B cell (primary cell): ENCODE results near the gene EZH1. TPM values are rescaled to one million over a fixed set of nuclear protein-coding genes. Genes with fewer than 3 reads are reported as not detected.

ENCODE experiments used
- ATAC-seq: fragments of 200-7000 bp; cut with Tn5 transposase; one replicate; pipeline ENCODE4 v1.10.0; 2021; ENCODE audit warnings: low read depth, mild to moderate bottlenecking, moderate number of reproducible peaks, moderate library complexity
- CTCF ChIA-PET: fragments of 350-600 bp; sonication (Branson Sonifier 250); formaldehyde crosslinking; loops from one replicate; lab custom pipeline; 2021; ENCODE audit warnings: antibody characterized with exemption, inconsistent platforms; lab: Charles Lee
- POLR2A ChIA-PET: fragments of 350-600 bp; sonication (Branson Sonifier 250); formaldehyde crosslinking; loops from one replicate; lab custom pipeline; 2021; ENCODE audit warnings: antibody characterized with exemption; lab: Charles Lee
- DNase-seq: peaks from one replicate; pipeline ENCODE4 v3.0.0; 2013
- H2AFZ ChIP-seq: 2 replicates; pipeline ENCODE4 v1.6.1; 2012; ENCODE audit warnings: mild to moderate bottlenecking, low read depth, low read length; ENCODE audit not compliant: insufficient read depth, poor library complexity, severe bottlenecking
- H3K27ac ChIP-seq, 2 donors: 1 replicate in 1 of 2; 2 replicates in 1 of 2; pipeline ENCODE4 v1.5.1; 2012 to 2013; ENCODE audit warnings: low read length in 2 of 2, mild to moderate bottlenecking in 2 of 2, moderate library complexity in 1 of 2
- H3K27me3 ChIP-seq, 4 experiments: fragments of 200-600 bp in 1 of 4; sonication (generic) in 1 of 4; replicated peaks in 1 of 4; 1 replicate in 2 of 4; 2 replicates in 2 of 4; pipeline versions ENCODE4 v1.6.1 to v1.7.0; 2013 to 2016; ENCODE audit warnings: low read length in 3 of 4, mild to moderate bottlenecking in 2 of 4, mixed read lengths in 1 of 4, moderate library complexity in 1 of 4; ENCODE audit not compliant: insufficient read depth in 4 of 4, control insufficient read depth in 3 of 4; ENCODE audit errors: control extremely low read depth in 1 of 4
- H3K36me3 ChIP-seq, 2 experiments: replicated peaks in 1 of 2; 1 replicate in 1 of 2; 2 replicates in 1 of 2; pipeline versions ENCODE4 v1.6.1 to v1.7.1; 2013; ENCODE audit warnings: low read length in 1 of 2; ENCODE audit not compliant: insufficient read depth in 2 of 2, control insufficient read depth in 1 of 2; ENCODE audit errors: control extremely low read depth in 1 of 2, extremely low read depth in 1 of 2
- H3K4me1 ChIP-seq, 2 donors: fragments of 200-600 bp in 1 of 2; sonication (generic) in 1 of 2; 1 replicate in 1 of 2; 2 replicates in 1 of 2; pipeline versions ENCODE4 v1.5.1 to v1.6.1; 2013 to 2017; ENCODE audit warnings: low read length in 2 of 2; ENCODE audit not compliant: control insufficient read depth in 2 of 2, insufficient read depth in 2 of 2
- H3K4me2 ChIP-seq: replicated peaks from 2 replicates; pipeline ENCODE3; 2012; ENCODE audit warnings: mild to moderate bottlenecking, low read depth, low read length; ENCODE audit not compliant: poor library complexity, severe bottlenecking
- H3K4me3 ChIP-seq, 5 experiments: fragments of 200-600 bp in 1 of 5; sonication (generic) in 1 of 5; 1 replicate in 3 of 5; 2 replicates in 2 of 5; pipeline versions ENCODE4 v1.5.1 to v1.7.0; 2011 to 2016; ENCODE audit warnings: low read length in 4 of 5, mild to moderate bottlenecking in 4 of 5, low read depth in 2 of 5, control low read depth in 1 of 5, moderate library complexity in 1 of 5; ENCODE audit not compliant: insufficient read depth in 1 of 5; ENCODE audit errors: control extremely low read depth in 1 of 5, extremely low read depth in 1 of 5
- H3K79me2 ChIP-seq: fragments of 200-600 bp; sonication (generic); one replicate; pipeline ENCODE4 v1.6.0; 2016; ENCODE audit warnings: low read length; ENCODE audit not compliant: control insufficient read depth, insufficient read depth
- H3K9ac ChIP-seq: fragments of 200-600 bp; sonication (generic); 2 replicates; pipeline ENCODE4 v1.6.1; 2017; ENCODE audit warnings: mild to moderate bottlenecking, low read length, moderate library complexity
- H3K9me3 ChIP-seq, 3 donors: one replicate each; pipeline versions ENCODE4 v1.6.1 to v1.7.1; 2013; ENCODE audit warnings: low read length in 2 of 3; ENCODE audit not compliant: control insufficient read depth in 2 of 3, insufficient read depth in 1 of 3; ENCODE audit errors: control extremely low read depth in 1 of 3
- H4K20me1 ChIP-seq: 2 replicates; pipeline ENCODE4 v1.6.0; 2012; ENCODE audit warnings: mild to moderate bottlenecking, low read length; ENCODE audit not compliant: insufficient read depth, control insufficient read depth, poor library complexity, severe bottlenecking
- H3K27ac Mint-ChIP-seq: one replicate; pipeline ENCODE4 v1.8.0; 2021; ENCODE audit warnings: mixed read lengths
- H3K27me3 Mint-ChIP-seq: one replicate; pipeline ENCODE4 v1.8.0; 2021; ENCODE audit warnings: mixed read lengths
- H3K4me1 Mint-ChIP-seq: one replicate; pipeline ENCODE4 v1.8.0; 2021; ENCODE audit warnings: mixed read lengths
- H3K4me3 Mint-ChIP-seq: one replicate; pipeline ENCODE4 v1.8.0; 2021; ENCODE audit warnings: mixed read lengths
- H3K9me3 Mint-ChIP-seq: one replicate; pipeline ENCODE4 v1.8.0; 2022; ENCODE audit warnings: mixed read lengths; ENCODE audit not compliant: insufficient read depth
- EZH2 ChIP-seq: IDR thresholded peaks from 2 replicates; pipeline ENCODE4 v1.6.1; 2012; ENCODE audit warnings: borderline replicate concordance, low read depth, mild to moderate bottlenecking, moderate library complexity, low read length; ENCODE audit not compliant: insufficient read depth, poor library complexity, severe bottlenecking
- WGBS: methylation state at CpG from one replicate; pipeline ENCODE4 v1.1.5; 2013; ENCODE audit warnings: missing lambda C conversion rate; ENCODE audit not compliant: insufficient coverage; 5-methylcytosine and 5-hydroxymethylcytosine counted together
- intact Hi-C: fragments of 100-400 bp; cut with micrococcal nuclease; formaldehyde crosslinking; loops from one replicate; pipeline ENCODE4 v1.10.0; 2022
- polyA plus RNA-seq: library from polyadenylated mRNA; depleted of rRNA; stranded (reverse); fragments of >200 nt; gene quantifications from 2 replicates; pipeline ENCODE4 v1.2.3, GENCODE V29; 2012
- total RNA-seq, 2 donors: library from RNA; stranded (reverse); fragments of 120-200 nt in 1 of 2; gene quantifications; 1 replicate in 1 of 2; 2 replicates in 1 of 2; pipeline versions ENCODE4 v1.2.3 to v1.2.4, GENCODE V29; 2013 to 2022
- TF ChIP-seq, protein P1 (sequence below): fragments of 200-600 bp; IDR thresholded peaks from one replicate; pipeline ENCODE4 v1.8.0; 2022; ENCODE audit warnings: antibody characterized with exemption, mild to moderate bottlenecking

EZH1 gene
- total and polyA plus RNA-seq, 2 donors (not counting 1 experiment from before 2014, with no cell fraction given) = 115 to 169 TPM

DNA sequence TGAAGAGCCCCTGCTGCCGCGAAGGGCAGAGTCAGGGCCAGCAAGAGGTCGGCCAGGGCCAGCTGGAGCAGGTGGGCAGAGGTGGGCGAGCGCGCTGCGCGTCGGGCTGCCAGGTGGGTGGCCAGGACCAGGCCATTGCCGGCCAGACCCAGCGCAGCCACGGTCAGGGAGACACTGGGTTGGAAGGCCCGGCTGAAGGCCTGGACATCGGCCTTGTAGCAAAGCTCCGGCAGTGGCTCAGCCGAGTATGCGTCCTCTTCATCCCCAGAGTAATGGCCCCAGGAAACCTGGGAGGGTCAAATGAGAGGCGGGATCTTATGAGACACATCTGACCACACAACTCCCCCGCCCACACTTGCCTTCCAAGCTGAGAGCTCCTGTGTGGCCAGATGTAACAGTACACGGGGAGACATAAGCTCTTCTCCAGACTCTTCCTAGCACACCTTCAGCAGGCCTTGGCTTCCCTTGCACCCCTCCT, 64.5 kb downstream of the EZH1 start:
- peaks cover 0 to 42% (median 17%) of the 10 kb centered on the region in 4 experiments for H3K27me3 ChIP-seq
- Mint-ChIP-seq H3K9me3 (no peaks in the 10 kb centered on the region), H3K4me3 (peak overlapping the region; percentile 92), H3K27ac (peak overlapping the region; percentile 93), H3K4me1 (peaks cover 63% of the 10 kb centered on the region), H3K27me3 (peaks cover 3% of the 10 kb centered on the region)
- ATAC-seq (no peak), DNase-seq (no peak)
- H3K9me3 ChIP-seq = peaks cover 0 to 23% (median 0%) of the 10 kb centered on the region in 3 donors
- H3K27ac ChIP-seq = no peak overlapping the region
- no peaks in the 10 kb centered on the region for H3K36me3 ChIP-seq
- peak overlapping the region; percentile 82 for H2AFZ ChIP-seq
- ChIA-PET POLR2A (interaction anchor here (0.8 to 4.5 kb wide), 4 partner anchors 10 to 102 kb away, joined by 3 to 19 read pairs (median 14); partner anchors contain the start of genes PSMC3IP, RETREG3 and TUBG1), CTCF (interaction anchor here (1.0 to 4.9 kb wide), 8 partner anchors 9 to 144 kb away, joined by 3 to 72 read pairs (median 5); partner anchors contain the start of genes BECN1, PSMC3IP, RETREG3 and TUBG1)
- no peak for TF ChIP-seq EZH2
- TF ChIP-seq, protein P1, sequence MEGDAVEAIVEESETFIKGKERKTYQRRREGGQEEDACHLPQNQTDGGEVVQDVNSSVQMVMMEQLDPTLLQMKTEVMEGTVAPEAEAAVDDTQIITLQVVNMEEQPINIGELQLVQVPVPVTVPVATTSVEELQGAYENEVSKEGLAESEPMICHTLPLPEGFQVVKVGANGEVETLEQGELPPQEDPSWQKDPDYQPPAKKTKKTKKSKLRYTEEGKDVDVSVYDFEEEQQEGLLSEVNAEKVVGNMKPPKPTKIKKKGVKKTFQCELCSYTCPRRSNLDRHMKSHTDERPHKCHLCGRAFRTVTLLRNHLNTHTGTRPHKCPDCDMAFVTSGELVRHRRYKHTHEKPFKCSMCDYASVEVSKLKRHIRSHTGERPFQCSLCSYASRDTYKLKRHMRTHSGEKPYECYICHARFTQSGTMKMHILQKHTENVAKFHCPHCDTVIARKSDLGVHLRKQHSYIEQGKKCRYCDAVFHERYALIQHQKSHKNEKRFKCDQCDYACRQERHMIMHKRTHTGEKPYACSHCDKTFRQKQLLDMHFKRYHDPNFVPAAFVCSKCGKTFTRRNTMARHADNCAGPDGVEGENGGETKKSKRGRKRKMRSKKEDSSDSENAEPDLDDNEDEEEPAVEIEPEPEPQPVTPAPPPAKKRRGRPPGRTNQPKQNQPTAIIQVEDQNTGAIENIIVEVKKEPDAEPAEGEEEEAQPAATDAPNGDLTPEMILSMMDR = no peak
- H3K4me3 ChIP-seq = peak overlapping the region in 2 of 5 experiments; percentile 25 to 51
- intact Hi-C loops = no loop called here
- peak overlapping the region; percentile 99 for H3K4me2 ChIP-seq
- WGBS = 79% methylated on average over 19 of the region's 20 CpGs
- no peaks in the 10 kb centered on the region for H3K79me2 ChIP-seq
- peaks cover 21% of the 10 kb centered on the region for H4K20me1 ChIP-seq
- H3K4me1 ChIP-seq = peaks cover 67 to 75% of the 10 kb centered on the region in 2 donors
- peak overlapping the region; percentile 51 for H3K9ac ChIP-seq
